Pancreas (tissue), 10 donors: ENCODE data around the gene BMX. TPM values are rescaled to one million over a fixed set of nuclear protein-coding genes. Genes with fewer than 3 reads are reported as not detected.

ENCODE experiments used
- ATAC-seq, 4 donors: fragments of 200-7000 bp; cut with Tn5 transposase; one replicate each; pipeline versions ENCODE4 v1.8.0 to v1.9.1; 2020; ENCODE audit warnings: mild to moderate bottlenecking in 4 of 4, moderate library complexity in 4 of 4
- DNase-seq, 6 donors: peaks; one replicate each; pipeline ENCODE4 v3.0.0-alpha.2; 2020
- FAIRE-seq: peaks from 2 replicates; lab custom pipeline; 2012; peaks lifted over from hg19 to GRCh38; lab: Jason Lieb, UNC
- H3K27ac ChIP-seq, 4 donors: fragments of 200-600 bp; sonication (generic); 1 replicate in 3 of 4; 2 replicates in 1 of 4; pipeline versions ENCODE4 v1.5.0 to v1.8.0; 2020
- H3K27me3 ChIP-seq, 4 donors: fragments of 200-600 bp; one replicate each; pipeline ENCODE4 v1.8.0; 2021
- H3K36me3 ChIP-seq, 3 donors: fragments of 200-600 bp; sonication (generic) in 1 of 3; one replicate each; pipeline versions ENCODE4 v1.5.0 to v1.8.0; 2020 to 2021
- H3K4me1 ChIP-seq, 3 donors: fragments of 200-600 bp; one replicate each; pipeline ENCODE4 v1.8.0; 2021
- H3K4me3 ChIP-seq, 4 donors: fragments of 200-600 bp; sonication (generic) in 2 of 4; one replicate each; pipeline versions ENCODE4 v1.5.0 to v1.8.0; 2020 to 2021
- H3K9me3 ChIP-seq, 4 donors: fragments of 200-600 bp; one replicate each; pipeline ENCODE4 v1.8.0; 2021
- WGBS, 2 donors: extraction: QIAGEN DNeasy Blood & Tissue Kit; methylation state at CpG; one replicate each; pipeline ENCODE4 v1.1.7; 2013; 5-methylcytosine and 5-hydroxymethylcytosine counted together
- intact Hi-C, 3 donors: fragments of 100-400 bp; cut with DNase I; formaldehyde crosslinking; loops; one replicate each; pipeline versions ENCODE4 v1.11.1 to v1.14.2; 2022
- polyA plus RNA-seq, 2 donors: library from polyadenylated mRNA; stranded (reverse); fragments of 200-250 nt; gene quantifications; one replicate each; pipeline ENCODE4 v1.2.3, GENCODE V29; 2013
- total RNA-seq, 6 donors: library from RNA; stranded (reverse); fragmentation: NEBNext Ultra II Directional in 4 of 6; extraction: Animal tissue kit (Norgen Biotek cat#: 25700) in 4 of 6; gene quantifications; one replicate each; pipeline versions ENCODE4 v1.2.1 to v1.2.4, GENCODE V29; 2021 to 2023
- TF ChIP-seq, protein P1 (sequence below), 4 donors: fragments of 200-600 bp; sonication (generic) in 3 of 4; IDR thresholded peaks; one replicate each; pipeline versions ENCODE4 v1.5.0 to v1.8.0; 2021; ENCODE audit warnings: antibody characterized with exemption in 4 of 4
- donor health status: healthy with polysubstance abuse.
- donor health status: DM: no; HTN: no; CAD: no; lungs with moderate emphysema.
- donor health status: DM: no; HTN: no; CAD: no.
- donor health status: control.
- donor health status: control.
- donor health status: Bipolar disorder and iron deficiency.
- donor health status: DM: yes; HTN: yes; CAD: no.
- donor health status: DM: no; HTN: no; CAD: no.
- donor health status: DM: no; HTN: no; CAD: no.
- donor health status: DM: yes; HTN: yes; CAD: no.

Gene BMX
- total and polyA plus RNA-seq, 8 donors = 0.27 to 3.2 (median 0.48) TPM

- ATAC-seq (no peak), DNase-seq (no peak), FAIRE-seq (no peak)
- Histone ChIP-seq H3K36me3 (no peaks in the 10 kb centered on the region), H3K4me1 (no peaks in the 10 kb centered on the region), H3K27ac (no peak overlapping the region), H3K9me3 (no peaks in the 10 kb centered on the region), H3K27me3 (peaks cover 0 to 13% (median 4%) of the 10 kb centered on the region in 4 donors), H3K4me3 (no peak overlapping the region)
- intact Hi-C loops = no loop called here
- 77 to 95% methylated on average over 5 of the region's 5 CpGs for WGBS, 2 donors
- TF ChIP-seq, protein P1, sequence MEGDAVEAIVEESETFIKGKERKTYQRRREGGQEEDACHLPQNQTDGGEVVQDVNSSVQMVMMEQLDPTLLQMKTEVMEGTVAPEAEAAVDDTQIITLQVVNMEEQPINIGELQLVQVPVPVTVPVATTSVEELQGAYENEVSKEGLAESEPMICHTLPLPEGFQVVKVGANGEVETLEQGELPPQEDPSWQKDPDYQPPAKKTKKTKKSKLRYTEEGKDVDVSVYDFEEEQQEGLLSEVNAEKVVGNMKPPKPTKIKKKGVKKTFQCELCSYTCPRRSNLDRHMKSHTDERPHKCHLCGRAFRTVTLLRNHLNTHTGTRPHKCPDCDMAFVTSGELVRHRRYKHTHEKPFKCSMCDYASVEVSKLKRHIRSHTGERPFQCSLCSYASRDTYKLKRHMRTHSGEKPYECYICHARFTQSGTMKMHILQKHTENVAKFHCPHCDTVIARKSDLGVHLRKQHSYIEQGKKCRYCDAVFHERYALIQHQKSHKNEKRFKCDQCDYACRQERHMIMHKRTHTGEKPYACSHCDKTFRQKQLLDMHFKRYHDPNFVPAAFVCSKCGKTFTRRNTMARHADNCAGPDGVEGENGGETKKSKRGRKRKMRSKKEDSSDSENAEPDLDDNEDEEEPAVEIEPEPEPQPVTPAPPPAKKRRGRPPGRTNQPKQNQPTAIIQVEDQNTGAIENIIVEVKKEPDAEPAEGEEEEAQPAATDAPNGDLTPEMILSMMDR (IDR thresholded peaks at IDR 0.05) = no peak
These were observed 6.4 kb downstream of the BMX start for GRCh38 chrX:15507005-15507404.

GRCh38 chrX:15509845-15510244, 9.2 kb downstream of the BMX start:
- Histone ChIP-seq H3K27ac (no peak overlapping the region), H3K36me3 (no peaks in the 10 kb centered on the region), H3K4me1 (no peaks in the 10 kb centered on the region), H3K4me3 (no peak overlapping the region), H3K27me3 (peaks cover 0 to 5% (median 0%) of the 10 kb centered on the region in 4 donors), H3K9me3 (no peaks in the 10 kb centered on the region)
- no peak for FAIRE-seq
- DNase-seq = no peak
- TF ChIP-seq, protein P1 (IDR thresholded peaks at IDR 0.05) = no peak
- ATAC-seq = no peak
- intact Hi-C loops = no loop called here

DNA sequence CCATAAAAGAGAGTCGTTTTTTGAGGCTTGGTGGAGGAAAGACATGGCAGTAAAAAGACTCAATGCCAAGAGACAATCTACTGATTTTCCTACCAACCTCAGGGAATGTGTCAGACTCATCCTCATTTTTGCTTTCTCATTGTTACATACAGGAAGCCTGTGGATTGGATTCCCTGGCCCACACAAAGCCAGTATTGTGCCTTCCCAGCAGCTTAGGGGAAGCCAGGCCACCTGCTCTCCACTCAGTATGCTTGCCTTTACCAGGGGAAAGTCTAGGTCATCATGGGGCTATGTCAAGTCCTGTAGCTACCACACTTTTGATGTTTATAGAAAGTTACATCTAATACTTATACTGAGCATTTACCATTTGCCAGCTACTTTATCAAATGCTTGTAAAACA, 11.0 kb downstream of the BMX start:
- Histone ChIP-seq H3K9me3 (no peaks in the 10 kb centered on the region), H3K4me1 (no peaks in the 10 kb centered on the region), H3K36me3 (no peaks in the 10 kb centered on the region), H3K4me3 (no peak overlapping the region), H3K27ac (no peak overlapping the region), H3K27me3 (peaks cover 0 to 3% (median under 1%) of the 10 kb centered on the region in 4 donors)
- DNase-seq (no peak), ATAC-seq (no peak), FAIRE-seq (no peak)
- TF ChIP-seq, protein P1 (IDR thresholded peaks at IDR 0.05) = no peak
- intact Hi-C loops = no loop called here
- WGBS, 2 donors = 23 to 33% methylated on average over 1 of the region's 1 CpG

GRCh38 chrX:15512401-15512965, 11.9 kb downstream of the BMX start:
- no peak for FAIRE-seq
- ATAC-seq = no peak
- H3K27ac ChIP-seq = no peak overlapping the region
- TF ChIP-seq, protein P1 (IDR thresholded peaks at IDR 0.05) = no peak
- H3K4me1 ChIP-seq = no peaks in the 10 kb centered on the region
- H3K36me3 ChIP-seq = no peaks in the 10 kb centered on the region
- H3K27me3 ChIP-seq = peaks cover 0 to 6% (median 2%) of the 10 kb centered on the region in 4 donors
- no peak for DNase-seq
- intact Hi-C loops = no loop called here
- H3K4me3 ChIP-seq = no peak overlapping the region
- no peaks in the 10 kb centered on the region for H3K9me3 ChIP-seq
- 57 to 78% methylated on average over 4 of the region's 4 CpGs for WGBS, 2 donors

DNA sequence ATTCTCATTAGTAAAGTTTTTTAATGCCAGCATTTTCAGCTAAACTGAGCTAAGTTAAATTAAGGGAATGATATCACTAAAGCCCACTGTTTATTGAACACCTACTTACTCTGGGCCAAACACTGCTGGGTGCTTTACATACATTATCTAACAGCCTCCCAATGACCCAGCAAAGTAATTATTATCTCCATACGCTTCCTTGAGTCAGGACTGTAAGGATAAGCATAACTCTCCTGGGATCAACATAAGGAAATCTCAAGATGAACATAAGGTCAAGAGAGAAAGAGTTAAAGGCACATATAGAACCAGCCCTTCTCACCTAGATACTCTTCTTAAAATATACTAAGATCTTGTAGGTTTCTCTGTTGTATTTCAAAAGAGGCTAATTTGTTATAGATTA, 13.7 kb downstream of the BMX start:
- no peak for FAIRE-seq
- intact Hi-C loops = no loop called here
- no peaks in the 10 kb centered on the region for H3K4me1 ChIP-seq
- no peak for ATAC-seq
- H3K9me3 ChIP-seq = no peaks in the 10 kb centered on the region
- no peaks in the 10 kb centered on the region for H3K36me3 ChIP-seq
- H3K27me3 ChIP-seq = peaks cover 0 to 6% (median 2%) of the 10 kb centered on the region in 4 donors
- DNase-seq = no peak
- H3K27ac ChIP-seq = no peak overlapping the region
- no peak overlapping the region for H3K4me3 ChIP-seq
- TF ChIP-seq, protein P1 (IDR thresholded peaks at IDR 0.05) = no peak
- 52 to 83% methylated on average over 1 of the region's 1 CpG for WGBS, 2 donors
